ENCODE data around the gene SLC26A6.

The SLC26A6 gene

GRCh38 chr3:48631516-48632448 is 3.5 kb downstream of the SLC26A6 start:
- no peak for DNase-seq (ENCODE audit: low spot score)

DNA sequence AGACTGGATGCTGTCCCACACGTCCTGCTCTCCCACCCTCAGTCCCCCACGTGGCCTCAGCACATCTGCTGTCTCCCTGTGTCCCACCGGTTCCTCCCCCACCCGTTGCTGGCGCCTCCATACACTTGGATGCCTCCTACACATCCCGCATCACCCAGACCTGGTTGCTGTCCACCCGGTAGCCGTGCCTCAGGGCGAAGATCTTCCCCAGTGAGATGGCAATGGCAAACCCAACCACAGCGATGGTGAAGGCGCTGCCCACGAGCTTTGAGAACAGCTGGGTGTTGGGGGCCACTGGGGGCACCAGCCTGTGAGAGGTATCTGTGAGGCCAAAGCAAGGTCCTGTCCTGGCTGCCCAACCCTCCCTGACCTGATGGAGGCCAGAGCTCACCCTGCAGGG is 4.4 kb downstream of the SLC26A6 start:
- DNase-seq (ENCODE audit: low spot score), result no peak

- DNase-seq (ENCODE audit: low spot score), result no peak
Measured at GRCh38 chr3:48630407-48630806, 4.9 kb downstream of the SLC26A6 start.

GRCh38 chr3:48629894-48630293 is 5.4 kb downstream of the SLC26A6 start:
- DNase-seq (ENCODE audit: low spot score), result no peak

- no peak for DNase-seq (ENCODE audit: low spot score)
Measured at GRCh38 chr3:48628277-48629017, 6.8 kb downstream of the SLC26A6 start.

GRCh38 chr3:48625600-48625999 is 9.7 kb downstream of the SLC26A6 start:
- no peak for DNase-seq (ENCODE audit: low spot score)

DNA sequence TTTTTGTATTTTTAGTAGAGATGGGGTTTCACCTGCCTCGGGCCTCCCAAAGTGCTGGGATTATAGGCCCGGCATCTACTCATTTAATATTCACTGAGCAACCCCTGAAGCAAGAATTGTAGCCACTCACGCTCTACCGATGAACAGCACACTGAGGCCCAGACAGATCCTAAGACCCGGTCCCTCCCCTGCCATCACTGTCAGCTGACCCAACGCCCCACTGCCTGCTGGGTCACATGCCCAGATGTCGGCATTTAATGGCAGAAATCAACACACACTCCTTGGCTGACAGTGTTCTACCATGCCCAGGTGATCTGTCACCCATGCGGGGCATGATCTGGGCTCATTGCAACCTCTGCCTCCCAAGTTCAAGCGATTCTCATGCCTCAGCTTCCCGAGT is 10.5 kb downstream of the SLC26A6 start:
- no peak for DNase-seq (ENCODE audit: low spot score)

DNA sequence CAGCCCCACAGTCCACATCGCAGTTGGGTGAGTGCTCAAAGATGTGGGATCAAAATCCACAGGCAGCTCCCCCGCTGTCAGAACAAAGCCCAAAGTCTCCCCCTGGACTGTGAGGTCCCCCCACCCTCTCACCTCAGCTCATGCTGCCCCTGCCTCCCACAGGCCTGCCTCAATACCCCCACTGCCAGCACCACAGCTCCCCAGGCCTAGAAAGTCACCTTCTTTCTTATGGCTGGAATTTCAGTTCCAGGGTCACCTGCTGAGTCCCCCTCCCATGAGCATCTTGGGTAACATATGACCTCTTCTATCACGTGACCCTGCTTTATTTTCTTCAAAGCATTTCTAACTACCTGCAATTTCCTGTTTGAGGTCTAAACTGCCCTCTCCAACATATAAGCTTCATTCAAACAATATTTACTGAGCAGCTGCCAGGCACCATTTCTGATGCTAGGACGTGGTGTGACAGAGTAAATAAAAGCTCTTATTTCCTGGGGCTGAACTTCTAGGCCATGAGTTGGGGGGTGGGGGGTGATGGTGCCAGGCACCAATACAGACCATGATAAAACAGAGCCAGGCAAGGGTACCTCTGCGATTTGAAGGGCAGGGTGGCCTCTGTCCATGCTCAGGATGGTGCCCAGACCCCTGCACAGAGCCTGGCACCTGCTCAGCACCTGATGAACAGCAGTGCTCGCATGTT is 11.3 kb downstream of the SLC26A6 start:
- no peak for DNase-seq (ENCODE audit: low spot score)

DNA sequence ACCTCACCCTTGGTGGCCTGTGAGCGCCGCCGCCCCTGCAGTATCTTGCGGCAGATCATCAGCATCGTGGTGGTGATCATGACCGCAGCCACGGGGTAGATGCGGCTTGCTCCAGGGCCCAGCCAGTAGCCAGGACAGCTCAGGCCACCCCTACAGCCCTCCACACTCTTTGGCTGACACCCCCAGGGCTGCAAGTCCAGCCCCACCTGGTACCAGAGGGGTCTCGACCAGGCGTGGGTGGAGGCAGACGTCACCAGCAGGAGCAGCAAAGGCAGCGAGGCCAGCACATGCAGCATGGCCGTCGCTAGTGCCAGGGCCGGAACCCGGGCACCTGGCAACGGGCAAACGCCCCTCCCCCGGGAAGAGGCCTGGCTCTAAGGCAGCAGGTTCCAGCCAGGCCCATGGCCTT is 13.8 kb downstream of the SLC26A6 start, which contains the start of gene TMEM89:
Gene TMEM89, minus strand, starts transcription at position 309 of the 409 bp plus-strand sequence. Its CDS starts 13 bp downstream, at position 296.
- no peak for DNase-seq (ENCODE audit: low spot score)

- DNase-seq (ENCODE audit: low spot score), result no peak
Measured at GRCh38 chr3:48619541-48620524, 15.4 kb downstream of the SLC26A6 start.

- no peak for DNase-seq (ENCODE audit: low spot score)
Measured at GRCh38 chr3:48617559-48617958, 17.7 kb downstream of the SLC26A6 start.

- DNase-seq (ENCODE audit: low spot score), result peak; percentile 58
Measured at GRCh38 chr3:48614044-48614443, 21.2 kb downstream of the SLC26A6 start.

DNA sequence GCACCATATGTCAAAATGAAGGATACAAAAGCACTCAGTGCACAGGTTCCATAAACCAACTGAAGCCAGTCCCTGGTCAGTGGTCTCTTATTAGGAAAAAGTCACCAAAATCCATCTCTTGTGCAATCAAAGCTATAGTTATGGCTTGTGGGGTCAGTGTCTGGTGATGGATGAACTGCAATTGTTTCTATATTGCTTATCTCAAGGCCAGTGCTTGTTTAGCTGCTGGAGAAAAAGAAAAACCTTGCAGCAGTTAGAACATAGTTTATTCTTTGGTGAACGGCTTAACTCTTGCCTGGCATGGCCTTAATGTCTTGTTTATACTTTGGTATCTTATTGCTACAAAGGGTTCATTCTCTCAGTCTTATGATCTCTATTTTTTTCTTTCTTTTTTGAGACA is 23.0 kb downstream of the SLC26A6 start:
- DNase-seq (ENCODE audit: low spot score), result no peak

- DNase-seq (ENCODE audit: low spot score), result peak; percentile 98
Measured at GRCh38 chr3:48609088-48610005, 25.9 kb downstream of the SLC26A6 start, which contains the start of gene UQCRC1. Gene UQCRC1, minus strand, starts transcription at chr3:48609646. Its CDS starts 26 bp downstream, at chr3:48609620.

DNA sequence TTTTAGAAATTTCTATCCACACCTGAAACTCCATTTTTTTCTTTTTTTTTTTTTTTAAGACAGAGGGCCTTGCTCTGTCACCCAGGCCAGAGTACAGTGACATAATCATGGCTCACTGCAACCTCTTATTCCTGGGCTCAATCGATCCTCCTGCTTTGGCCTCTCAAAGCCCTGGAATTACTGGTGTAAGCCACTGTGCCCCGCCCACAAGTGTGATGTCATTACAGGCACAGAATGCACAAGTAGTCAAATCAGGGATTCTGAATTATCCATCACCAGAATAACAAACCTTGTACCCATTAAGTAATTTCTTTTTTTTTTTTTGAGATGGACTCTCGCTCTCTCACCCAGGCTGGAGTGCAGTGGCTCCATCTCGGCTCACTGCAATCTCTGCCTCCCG is 27.7 kb downstream of the SLC26A6 start:
- no peak for DNase-seq (ENCODE audit: low spot score)

DNA sequence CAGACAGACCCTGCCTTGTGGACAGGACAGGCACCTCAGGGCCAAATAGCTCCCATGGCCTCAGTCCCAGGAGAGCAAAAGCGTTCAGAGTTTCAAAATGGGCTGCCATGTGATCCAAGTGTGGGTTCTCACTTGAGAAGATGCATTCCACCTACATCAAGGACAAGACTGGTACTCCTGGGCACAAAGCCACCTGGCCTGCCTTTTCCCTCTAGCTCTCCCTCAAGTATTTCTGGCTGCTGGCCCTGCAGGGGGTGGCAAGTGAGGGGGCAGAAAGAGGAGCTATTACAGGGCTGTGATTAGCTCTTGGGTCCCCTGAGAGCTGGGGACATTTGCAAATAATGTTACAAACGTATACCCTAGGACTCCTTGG is 33.7 kb downstream of the SLC26A6 start:
- no peak for DNase-seq (ENCODE audit: low spot score)

- DNase-seq (ENCODE audit: low spot score), result no peak
Measured at GRCh38 chr3:48600711-48601621, 34.3 kb downstream of the SLC26A6 start.

- no peak for DNase-seq (ENCODE audit: low spot score)
Measured at GRCh38 chr3:48599509-48600285, 35.6 kb downstream of the SLC26A6 start.
